ENCODE measurements around the gene PPP2R5E.

The PPP2R5E gene

DNA sequence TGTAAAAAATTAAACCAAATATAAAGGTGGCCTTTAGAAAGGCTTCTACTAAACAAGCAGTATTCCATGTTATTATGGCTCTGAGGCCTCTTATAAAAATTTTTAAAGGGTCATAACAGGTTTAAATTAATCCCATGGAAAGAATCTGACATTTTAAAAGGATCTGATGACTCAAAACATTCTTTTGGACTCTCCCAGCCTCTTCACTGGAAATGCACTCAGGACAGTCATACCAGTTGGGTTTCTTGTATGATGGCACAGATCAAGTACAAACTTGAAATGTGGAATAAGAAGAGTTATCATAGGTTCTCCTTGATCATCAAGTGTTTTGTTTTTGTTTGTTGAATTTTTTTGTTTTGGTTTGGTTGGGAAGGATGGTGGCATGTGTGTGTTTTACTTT, 50.8 kb downstream of the PPP2R5E start:
- CTCF ChIA-PET: no interaction called here
- peak; percentile 88 for DNase-seq (ENCODE audit: low spot score)
- POLR2A ChIA-PET (ENCODE audit: low non-redundant PET): no interaction called here
- TF ChIP-seq, protein P1, sequence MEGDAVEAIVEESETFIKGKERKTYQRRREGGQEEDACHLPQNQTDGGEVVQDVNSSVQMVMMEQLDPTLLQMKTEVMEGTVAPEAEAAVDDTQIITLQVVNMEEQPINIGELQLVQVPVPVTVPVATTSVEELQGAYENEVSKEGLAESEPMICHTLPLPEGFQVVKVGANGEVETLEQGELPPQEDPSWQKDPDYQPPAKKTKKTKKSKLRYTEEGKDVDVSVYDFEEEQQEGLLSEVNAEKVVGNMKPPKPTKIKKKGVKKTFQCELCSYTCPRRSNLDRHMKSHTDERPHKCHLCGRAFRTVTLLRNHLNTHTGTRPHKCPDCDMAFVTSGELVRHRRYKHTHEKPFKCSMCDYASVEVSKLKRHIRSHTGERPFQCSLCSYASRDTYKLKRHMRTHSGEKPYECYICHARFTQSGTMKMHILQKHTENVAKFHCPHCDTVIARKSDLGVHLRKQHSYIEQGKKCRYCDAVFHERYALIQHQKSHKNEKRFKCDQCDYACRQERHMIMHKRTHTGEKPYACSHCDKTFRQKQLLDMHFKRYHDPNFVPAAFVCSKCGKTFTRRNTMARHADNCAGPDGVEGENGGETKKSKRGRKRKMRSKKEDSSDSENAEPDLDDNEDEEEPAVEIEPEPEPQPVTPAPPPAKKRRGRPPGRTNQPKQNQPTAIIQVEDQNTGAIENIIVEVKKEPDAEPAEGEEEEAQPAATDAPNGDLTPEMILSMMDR (conservative IDR thresholded peaks at IDR 0.05; ENCODE audit: low read depth): no peak
- H3K27ac ChIP-seq: no peak overlapping the region

DNA sequence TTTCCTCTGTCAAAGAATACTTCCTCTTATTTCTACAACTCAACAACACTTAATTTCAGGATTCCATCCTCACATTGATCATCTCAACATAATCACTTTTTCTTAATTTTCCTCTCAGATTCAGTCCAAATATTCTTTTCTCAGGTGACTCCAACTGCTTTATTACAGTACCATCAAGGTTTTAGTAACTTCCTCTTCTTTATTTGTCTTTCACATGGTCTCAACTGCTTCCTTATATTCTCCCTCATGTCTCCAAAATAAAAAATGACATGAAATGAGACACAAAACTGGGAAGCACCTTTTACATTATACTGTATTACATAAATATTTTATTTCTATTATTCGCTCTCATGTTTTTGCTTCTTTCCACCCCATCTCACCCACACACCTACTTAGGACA, 55.5 kb downstream of the PPP2R5E start:
- no peak overlapping the region for H3K27ac ChIP-seq
- POLR2A ChIA-PET (ENCODE audit: low non-redundant PET): no interaction called here
- TF ChIP-seq, protein P1 (conservative IDR thresholded peaks at IDR 0.05; ENCODE audit: low read depth): no peak
- no peak for DNase-seq (ENCODE audit: low spot score)
- CTCF ChIA-PET: no interaction called here

DNA sequence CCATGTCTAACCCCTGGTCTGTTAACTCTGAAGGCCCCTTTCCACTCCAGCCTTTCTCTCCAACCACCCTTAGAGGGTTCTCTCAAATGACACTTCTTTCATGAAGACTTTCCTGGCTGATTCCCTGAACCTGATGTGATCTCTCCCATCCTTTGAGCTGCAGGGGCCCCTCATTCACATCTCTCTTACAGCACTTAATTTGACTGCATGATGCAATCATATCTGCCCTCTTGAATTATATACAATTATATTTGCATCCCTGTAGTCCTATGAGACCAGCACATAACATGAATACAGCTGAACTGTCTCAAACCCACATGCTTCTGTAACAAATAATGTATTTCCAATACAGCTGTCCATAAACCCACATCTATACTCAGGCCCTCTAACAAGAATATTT, 56.4 kb downstream of the PPP2R5E start:
- CTCF ChIA-PET: no interaction called here

DNA sequence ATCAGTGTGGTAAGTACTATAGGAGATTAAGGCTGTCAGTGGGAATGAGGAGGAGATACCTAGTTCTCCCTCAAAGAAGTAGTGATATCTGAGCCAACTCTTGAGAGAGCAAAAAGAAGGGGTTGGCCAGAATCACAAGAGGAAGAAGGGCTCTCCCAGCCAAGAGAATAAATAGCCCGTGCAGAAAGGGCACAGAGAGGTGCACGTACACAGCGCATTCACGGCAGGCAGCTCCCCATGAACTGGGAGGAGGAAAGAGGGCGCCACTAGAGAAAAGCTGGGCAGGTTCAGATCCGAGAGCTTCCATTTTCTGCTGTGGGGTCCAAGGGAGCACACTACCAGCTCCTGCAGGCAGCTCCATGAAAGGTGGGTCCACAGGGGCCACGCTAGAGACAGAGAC, 59.9 kb downstream of the PPP2R5E start:
- CTCF ChIA-PET: interaction anchor here (0.5 kb wide), 1 partner anchor 1557 kb away, joined by 3 read pairs; no protein-coding TSS in a partner anchor

More for the DNA sequence above, 56.4 kb downstream of the PPP2R5E start:
- no peak for DNase-seq (ENCODE audit: low spot score)
- TF ChIP-seq, protein P1 (conservative IDR thresholded peaks at IDR 0.05; ENCODE audit: low read depth): no peak
- no peak overlapping the region for H3K27ac ChIP-seq
- POLR2A ChIA-PET (ENCODE audit: low non-redundant PET): no interaction called here

DNA sequence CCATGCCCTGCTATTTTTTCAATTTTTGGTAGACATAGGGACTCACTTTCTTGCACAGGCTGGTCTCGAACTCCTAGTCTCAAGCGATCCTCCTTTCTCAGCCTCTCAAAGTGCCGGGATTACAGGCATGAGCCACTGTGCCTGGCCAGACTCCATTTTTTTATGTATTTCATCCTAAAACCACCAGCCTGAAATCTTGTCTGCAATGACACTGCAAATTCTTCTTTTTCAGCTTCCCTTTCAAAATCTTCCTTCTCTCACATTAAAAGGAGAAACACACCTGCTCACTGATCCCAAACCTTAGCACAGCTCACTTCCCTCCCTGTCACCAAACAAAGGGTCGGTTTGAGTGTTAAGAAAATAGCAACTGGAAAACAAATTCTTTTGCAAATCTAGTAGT, 62.6 kb downstream of the PPP2R5E start:
- TF ChIP-seq, protein P1 (conservative IDR thresholded peaks at IDR 0.05; ENCODE audit: low read depth): no peak
- ChIA-PET CTCF (interaction anchor here (0.6 kb wide), 1 partner anchor 76 kb away, joined by 3 read pairs; no protein-coding TSS in a partner anchor), POLR2A (ENCODE audit: low non-redundant PET) (no interaction called here)
- DNase-seq (ENCODE audit: low spot score): no peak
- H3K27ac ChIP-seq: no peak overlapping the region

More for the DNA sequence above, 59.9 kb downstream of the PPP2R5E start:
- TF ChIP-seq, protein P1 (conservative IDR thresholded peaks at IDR 0.05; ENCODE audit: low read depth): no peak
- DNase-seq (ENCODE audit: low spot score): no peak
- POLR2A ChIA-PET (ENCODE audit: low non-redundant PET): no interaction called here
- H3K27ac ChIP-seq: peak overlapping the region; percentile 38

DNA sequence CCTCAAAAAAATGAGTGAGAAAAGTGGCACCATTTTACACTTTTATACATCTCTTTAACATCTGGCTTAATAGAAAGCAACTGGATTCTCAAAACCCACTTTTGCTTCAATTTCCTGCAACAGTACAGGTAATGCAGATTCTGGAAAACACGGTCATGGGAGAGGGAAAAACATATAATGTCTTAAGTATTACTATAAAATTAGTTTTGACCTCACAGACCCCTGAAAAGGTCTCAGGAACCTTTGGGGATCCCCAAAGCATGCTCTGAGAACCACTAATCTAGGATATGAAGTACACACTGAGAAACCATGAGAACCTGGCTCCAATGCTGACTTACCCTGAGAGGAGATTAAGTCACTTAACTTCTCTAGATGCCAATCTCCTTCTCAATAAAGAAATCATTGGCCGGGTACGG, 64.7 kb downstream of the PPP2R5E start:
- ChIA-PET POLR2A (ENCODE audit: low non-redundant PET) (no interaction called here), CTCF (no interaction called here)
- TF ChIP-seq, protein P1 (conservative IDR thresholded peaks at IDR 0.05; ENCODE audit: low read depth): no peak
- no peak for DNase-seq (ENCODE audit: low spot score)
- no peak overlapping the region for H3K27ac ChIP-seq

DNA sequence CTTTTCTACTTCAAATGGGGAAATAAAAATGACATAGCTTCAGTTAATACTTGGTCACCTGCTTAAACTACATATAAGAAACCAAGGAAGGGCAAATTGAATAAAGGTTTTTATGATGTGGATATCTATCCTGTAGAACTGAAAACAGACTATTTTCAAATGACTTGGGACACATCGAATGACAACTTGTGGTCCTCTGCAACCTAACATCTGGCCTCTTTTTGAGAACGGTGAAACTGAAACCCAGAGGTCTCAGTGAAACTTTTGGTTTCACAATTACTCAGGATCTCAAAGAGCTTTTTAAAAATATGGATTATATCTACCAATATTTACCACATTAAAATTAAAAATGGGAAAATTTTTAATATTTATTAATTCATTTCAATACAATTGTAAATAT, 65.2 kb downstream of the PPP2R5E start:
- CTCF ChIA-PET: no interaction called here
- no peak overlapping the region for H3K27ac ChIP-seq
- DNase-seq (ENCODE audit: low spot score): no peak
- POLR2A ChIA-PET (ENCODE audit: low non-redundant PET): no interaction called here
- TF ChIP-seq, protein P1 (conservative IDR thresholded peaks at IDR 0.05; ENCODE audit: low read depth): no peak

All from RWPE1 (cell line).